GM10847 (cell line): Measurements from ENCODE around the gene PRKCZ.

Source experiments
- POLR2A ChIP-seq: IDR thresholded peaks from 2 replicates; pipeline ENCODE4 v1.6.1; 2011; ENCODE audit not compliant: insufficient read length; ENCODE audit errors: extremely low read depth

The PRKCZ gene

DNA sequence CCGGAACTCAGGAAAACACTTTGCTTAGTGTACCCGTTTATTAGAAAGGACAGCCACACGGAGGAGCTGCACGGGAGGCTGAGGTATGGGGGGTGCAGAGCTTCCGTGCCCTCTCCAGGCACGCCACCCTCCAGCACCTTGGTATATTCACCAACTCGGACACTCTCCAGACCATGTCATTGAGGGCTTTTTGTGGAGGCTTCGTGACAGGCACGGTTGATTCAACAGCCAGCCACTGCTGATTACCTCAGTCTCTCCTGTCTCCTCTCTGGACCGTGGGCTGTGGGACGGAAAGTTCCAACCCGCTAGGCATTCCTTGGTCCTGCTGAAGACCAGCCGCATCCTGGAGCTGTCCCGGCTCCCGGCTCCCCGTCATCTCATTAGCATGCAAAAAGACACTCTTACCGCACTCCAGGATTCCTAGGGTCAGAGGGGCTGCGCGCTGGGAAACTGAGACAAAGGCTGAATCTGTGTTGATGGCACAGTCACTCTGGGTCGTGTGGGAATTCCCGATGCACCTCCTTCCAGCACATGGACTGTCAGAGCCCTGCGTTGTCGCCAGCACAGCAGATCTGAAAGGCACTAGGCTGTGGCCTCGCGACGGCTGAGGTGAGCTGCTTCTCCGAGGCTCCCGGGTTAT is 65.6 kb downstream of the PRKCZ start:
- TF ChIP-seq POLR2A = no peak

DNA sequence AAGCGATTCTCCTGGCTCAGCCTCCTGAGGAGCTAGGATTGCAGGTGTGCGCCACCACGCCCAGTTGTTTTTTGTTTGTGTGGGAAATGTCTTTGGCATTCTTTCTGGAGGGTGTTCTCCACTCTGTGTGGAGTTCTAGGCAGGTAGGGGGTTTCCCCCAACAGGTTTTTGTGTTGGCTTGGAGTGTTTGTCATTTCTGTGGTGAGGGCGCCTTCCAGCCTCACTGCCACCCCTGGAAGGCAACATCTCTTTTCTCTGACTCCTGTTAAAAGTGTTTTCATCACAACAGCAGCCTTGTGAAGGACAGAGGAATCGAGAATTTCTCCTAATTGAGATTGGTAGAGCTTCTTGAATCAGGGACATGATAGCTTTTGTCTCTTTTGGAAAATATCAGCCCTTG is 69.7 kb downstream of the PRKCZ start:
- TF ChIP-seq POLR2A = no peak

DNA sequence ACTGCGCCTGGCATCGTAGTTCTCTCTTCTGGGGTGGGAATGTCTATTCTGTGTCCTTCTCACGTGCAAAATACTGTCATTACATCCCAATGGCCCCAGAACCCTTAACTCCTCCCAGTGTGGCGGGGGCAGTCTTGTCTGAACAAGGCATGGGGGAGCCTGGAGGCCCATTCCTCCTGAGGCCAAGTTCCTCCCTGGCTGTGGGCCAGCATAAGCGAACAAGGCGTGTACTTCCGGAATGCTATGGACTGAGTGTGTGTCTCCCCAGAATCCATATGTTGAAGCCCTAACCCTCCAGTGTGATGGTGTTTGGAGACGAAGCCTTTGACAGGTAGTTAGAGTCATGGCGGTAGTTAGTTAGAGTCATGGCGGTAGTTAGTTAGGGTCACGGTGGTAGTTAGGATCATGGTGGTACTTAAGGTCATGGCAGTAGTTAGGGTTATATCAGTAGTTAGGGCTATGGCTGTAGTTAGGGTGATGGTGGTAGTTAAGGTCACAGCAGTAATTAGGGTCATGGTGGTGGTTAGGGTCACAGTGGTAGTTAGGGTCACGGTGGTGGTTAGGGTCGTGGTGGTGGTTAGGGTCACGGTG is 71.0 kb downstream of the PRKCZ start:
- TF ChIP-seq POLR2A = no peak

DNA sequence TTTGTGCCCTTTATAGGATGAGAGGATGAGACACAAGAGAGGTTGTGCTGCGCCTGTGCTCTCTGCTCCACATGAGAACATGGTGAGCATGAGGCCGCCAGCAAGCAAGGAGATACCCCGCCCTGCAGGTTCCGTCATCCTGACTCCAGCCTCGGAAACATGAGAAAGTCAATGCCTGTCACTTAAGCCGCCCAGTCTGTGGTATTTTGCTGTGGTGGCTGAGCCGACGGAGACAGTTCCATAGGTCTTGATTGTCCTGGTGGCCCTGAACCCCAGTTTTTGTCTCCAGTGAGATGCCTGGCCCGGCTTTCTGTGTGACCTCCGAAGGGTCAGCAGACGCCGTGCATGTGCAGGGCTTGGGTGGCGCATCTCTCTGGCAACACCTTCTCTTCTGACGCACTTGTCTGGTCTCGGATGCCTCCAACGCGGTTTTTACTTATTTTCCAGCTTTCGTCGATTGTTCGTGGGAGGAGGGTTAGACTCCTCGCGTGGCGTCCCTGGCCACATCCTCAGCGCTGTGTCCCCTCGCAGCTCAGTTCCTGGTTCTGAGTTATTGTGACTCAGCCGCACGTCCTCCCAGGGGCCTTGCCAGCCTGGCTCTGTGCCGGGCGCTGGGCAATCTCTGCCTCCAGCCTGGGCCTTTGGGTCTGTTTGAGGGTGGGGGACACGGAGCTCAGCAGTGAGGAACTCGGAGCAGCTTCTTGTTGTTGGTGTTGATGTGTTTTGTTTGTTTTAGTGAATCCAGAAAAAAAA is 74.4 kb downstream of the PRKCZ start:
- TF ChIP-seq POLR2A = no peak

DNA sequence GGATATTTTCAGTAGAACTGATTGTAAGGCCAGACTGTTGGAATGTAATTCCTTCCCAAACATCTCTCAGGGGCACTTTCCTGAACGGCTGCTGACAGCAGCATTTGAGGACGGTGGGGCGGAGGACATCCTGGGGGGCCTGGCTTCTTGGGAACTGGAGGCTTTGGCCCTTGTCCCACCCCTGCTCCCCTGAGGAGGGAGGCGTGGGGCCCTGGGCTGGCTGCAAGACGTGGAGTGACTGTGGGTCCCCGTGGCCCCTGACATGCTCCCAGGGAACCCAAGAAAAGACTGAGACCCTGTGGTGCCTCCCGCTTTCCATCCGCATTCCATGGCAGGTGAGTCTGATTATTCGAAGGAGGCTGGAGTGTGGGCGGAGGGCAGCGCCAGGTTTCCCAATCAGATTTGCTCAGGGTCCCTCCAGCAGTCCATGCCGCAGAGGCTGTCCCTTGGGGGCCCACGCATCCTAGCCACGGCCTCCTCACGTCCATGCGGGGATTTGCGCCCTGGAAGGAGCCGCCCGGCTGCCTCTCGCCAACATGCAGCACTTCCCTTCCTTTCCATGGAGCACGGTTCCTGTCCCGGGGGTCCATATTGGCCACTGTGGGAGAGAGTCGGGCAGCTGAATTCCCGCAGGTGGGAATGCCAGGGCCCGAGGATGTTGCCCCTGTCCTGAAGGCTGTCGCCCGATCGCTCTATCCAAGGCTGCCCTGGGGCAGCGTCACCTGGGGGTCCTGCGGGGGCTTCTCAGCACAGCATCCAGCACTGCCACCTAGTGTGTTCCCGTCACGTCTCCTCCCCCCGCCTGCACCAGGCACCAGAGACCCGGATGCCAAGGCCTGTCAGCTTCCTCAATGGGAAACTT is 75.4 kb downstream of the PRKCZ start:
- no peak for TF ChIP-seq POLR2A

DNA sequence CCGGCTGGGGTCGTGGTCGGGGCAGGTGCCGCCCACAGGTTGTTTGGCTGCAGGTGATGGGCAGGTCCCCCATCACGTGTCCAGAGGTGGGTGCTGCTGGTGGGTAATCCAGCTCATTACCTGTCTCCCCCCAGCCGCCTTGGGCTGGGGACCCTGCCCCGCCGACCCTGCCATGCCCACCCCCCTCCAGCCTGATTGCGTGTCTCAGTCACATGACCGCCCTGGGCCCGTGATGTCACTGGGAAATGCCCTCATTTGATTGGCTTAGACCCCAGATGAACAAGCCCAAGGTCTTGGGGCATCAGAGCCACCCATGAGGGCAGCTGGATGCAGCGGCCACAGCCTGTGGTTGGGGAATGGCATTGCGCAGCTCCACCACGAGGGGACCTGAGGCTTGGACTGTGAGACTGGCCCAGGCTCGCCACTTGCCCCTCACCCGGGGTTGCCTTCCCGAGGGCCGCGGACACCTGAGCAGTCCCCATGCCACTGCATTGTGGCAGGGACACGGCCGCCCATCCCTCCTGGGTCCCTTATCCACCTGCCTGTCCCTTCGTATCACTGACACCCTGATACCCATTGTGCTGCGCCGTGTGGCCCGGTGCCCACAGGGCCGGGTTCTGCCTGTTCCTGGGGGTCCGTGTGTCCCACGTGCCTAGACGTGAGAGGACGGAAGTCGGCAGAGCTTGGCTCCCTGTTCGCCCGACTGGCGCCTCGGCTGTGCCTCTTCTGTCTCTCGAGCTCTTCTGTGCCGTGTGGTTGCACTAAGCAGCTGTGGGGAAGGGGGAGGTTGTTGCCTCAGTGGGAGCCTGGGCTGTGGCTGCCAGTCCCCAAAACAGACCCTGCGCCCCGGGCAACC is 76.3 kb downstream of the PRKCZ start:
- no peak for TF ChIP-seq POLR2A

DNA sequence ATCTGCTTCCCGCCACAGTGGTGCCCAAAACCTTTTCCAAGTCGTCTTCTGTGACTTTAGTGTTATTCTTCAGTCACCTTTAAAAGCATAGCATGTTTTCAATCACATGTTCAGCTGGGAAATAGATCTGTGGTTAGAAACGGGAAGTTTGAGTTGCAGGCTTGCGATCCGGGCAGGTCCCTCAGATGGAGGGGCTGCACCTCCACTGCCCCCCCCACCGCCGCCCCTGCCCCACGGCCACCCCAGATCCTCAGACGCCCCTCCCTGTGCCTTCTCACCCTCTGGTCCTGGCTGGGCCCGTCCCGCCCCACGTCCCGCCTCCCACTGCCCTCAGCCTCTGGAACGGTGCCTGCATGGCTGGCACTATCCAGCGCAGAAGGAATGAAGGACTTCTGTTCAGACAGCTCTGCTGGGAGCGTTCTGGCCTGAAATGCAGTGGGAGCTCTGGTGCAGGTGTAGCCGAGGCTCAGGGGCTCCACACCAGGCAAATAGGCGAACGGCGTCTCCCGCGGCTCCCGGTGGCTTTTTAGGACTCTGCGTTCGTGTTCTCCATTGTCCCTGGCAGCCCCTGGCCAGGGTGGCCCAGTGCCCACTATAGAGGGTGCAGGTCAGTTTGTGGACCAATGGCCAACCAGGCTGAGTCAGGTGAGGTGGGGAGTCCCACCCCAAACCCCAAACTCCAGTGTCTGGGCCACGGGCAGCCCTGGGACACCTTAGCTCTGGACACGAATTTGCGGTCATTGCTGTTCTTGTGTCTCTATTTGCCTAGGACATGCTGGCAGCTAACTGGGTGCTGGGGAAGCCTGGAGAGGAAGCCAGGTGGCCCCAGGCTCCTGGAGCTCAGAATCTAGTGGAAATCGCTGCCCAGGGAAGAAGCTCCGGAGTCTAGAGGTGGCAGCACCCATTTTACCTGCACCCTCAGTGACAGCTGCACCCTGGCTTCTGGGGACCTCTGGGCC is 77.3 kb downstream of the PRKCZ start:
- TF ChIP-seq POLR2A = no peak

DNA sequence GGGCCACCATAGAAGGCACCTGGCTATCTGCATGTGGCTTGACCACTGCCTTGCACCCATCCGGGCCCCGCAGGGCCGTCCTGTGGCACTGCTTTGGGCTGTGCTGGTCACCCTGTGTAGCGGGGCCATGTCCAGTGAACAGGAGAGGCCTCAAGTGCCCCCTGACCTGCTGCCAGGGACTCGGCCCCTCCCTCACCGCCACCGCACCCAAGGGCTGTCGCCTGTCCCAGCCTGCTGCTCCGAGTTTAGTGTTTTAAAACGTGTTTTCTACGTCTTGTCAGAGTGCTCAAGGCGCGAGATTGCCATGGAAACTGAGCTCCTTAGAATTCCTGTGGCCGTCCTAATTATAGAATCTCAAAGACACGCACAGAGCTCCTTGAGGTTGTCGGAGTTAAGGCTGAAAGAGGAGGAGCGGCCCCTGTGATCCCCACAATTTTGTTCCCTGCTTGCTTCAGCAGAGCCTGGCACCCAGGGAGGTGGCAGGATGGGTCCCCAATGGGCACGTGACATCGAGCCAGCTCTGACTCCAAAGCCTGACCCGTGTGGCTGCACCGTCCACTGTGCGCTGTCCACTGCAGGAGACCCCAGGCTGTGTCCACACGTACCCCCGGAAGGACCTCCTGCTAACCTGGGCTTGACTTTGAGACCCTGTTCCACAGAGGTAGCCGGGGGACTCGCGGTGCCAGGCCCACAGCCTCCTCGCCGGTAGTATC is 78.1 kb downstream of the PRKCZ start:
- no peak for TF ChIP-seq POLR2A

DNA sequence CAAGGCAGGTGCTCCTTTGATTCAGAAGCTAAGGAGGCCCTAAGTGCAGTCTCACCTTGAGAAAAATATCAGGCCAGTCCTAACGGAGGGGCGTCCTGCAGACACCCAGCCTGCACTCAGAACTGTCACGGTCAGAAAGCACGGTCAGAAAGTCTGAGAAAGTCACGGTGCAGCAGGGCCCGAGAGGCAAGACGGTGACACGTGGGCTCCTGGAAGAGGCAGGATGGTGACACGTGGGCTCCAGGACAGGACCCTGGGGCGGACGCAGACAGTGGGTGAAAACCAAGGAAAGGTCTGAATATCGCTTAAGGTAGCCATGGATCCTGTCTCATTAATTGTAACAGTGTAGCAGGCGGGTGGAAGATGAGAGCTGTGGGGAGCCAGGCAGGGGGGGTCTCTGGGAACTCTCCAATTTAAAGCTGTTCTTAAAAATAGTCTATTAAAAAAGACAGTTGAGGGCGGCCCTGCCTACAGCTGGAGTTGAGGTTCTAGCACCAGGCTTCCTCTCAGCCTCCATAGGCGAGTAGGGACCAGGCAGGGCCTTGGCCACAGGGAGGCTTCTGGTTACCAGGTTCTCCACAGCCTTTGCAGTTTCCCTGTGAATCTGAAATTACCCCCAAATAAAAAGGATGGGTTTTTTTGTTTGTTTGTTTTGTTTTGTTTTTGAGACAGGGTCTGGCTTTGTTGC is 79.2 kb downstream of the PRKCZ start:
- no peak for TF ChIP-seq POLR2A

DNA sequence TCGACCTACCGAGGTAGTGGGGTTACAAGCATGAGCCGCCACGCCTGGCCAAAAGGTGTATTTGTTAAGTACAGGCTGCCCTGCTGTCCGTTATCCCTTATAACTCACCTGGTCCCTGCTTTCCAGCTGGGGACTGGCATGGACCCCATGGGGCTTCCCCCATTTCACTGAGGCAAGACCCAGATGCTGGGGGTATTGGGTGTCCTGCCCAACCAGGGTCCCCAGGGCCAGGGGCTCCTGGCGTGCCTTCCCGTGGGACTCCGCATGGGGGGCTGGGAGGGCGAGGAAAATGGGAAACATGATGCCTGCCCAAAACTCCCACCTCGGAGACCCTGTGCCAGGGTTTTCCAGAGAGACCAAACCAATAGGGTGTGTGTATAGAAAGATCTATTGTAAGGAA is 79.9 kb downstream of the PRKCZ start:
- no peak for TF ChIP-seq POLR2A

DNA sequence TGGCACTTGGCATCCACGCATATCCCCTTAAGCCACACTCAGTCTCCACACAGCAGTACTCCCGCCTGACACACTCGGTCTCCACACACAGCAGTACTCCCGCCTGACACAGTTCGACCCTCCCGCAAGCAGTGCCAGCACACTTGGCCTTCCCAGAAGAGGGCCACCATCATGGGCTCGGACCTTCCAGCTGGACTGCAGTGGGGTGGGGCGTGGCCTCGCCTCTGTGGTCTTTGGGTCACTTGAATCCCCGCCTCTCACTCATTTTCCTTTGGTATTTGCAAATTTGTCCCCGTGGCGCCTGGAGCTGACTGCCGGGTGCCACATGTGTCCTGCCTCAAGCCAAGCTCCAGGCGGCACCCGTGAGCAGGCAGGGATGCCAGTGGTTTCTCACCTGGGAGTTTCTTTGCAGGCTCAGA is 80.7 kb downstream of the PRKCZ start:
- no peak for TF ChIP-seq POLR2A

DNA sequence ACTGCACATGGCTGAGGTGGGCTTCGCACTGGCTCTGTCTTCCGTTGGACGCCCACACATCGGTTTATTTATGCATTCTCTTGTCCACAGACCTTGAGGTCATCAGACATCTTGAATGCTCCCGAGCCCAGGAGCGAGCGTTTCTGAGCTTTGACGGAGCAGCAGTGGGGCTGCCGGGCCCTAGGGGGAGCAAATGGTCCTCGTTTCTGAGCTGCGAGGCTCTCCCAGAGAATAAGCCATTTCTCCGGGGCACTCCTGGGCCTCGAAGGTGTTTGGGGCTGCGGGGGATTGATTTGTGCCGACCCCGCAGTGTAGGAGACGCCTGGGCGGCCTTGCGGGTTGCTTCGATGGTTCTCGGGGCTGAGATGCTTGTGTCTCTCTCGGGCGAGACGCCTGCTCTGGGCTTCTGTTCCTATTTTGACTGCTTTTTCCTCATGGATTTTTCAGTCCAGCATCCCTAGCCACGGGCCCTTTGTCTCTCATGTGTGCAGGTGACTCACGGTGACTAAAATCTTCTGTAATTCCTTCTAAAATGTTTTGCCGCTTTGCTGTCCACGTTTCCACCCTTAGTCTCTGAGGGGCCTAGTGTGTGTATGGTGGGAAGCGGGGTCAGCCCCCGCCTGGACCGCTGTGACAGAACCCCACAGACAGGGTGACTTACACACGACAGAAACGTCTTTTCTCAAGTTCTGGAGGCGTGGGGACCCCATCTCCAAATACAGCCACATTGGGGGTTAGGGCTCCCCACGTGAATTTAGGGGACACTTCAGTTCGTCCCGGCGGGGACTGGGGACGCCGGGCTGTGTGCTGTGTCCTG is 82.2 kb downstream of the PRKCZ start:
- TF ChIP-seq POLR2A = no peak
